Kidney (tissue), 22 donors: Measurements from ENCODE around the gene FASN. TPM values are rescaled to one million over a fixed set of nuclear protein-coding genes. Genes with fewer than 3 reads are reported as not detected.

Experiments used
- DNase-seq, 5 donors: peaks; one replicate each; pipeline ENCODE4 v3.0.0-alpha.2; 2013 to 2020
- FAIRE-seq: peaks from 2 replicates; lab custom pipeline; 2012; peaks lifted over from hg19 to GRCh38; lab: Jason Lieb, UNC
- H3K27ac ChIP-seq, 2 donors: one replicate each; pipeline ENCODE4 v1.7.0; 2013; ENCODE audit warnings: low read depth in 2 of 2, low read length in 2 of 2, inconsistent platforms in 1 of 2
- H3K27me3 ChIP-seq: one replicate; pipeline ENCODE4 v1.7.1; 2013; ENCODE audit warnings: low read length, inconsistent platforms; ENCODE audit not compliant: control insufficient read depth, insufficient read depth
- H3K36me3 ChIP-seq, 3 donors: one replicate each; pipeline versions ENCODE4 v1.7.0 to v1.7.1; 2013; ENCODE audit warnings: low read length in 3 of 3, control low read depth in 1 of 3, inconsistent platforms in 1 of 3; ENCODE audit not compliant: insufficient read depth in 3 of 3, control insufficient read depth in 2 of 3
- H3K4me1 ChIP-seq, 3 donors: one replicate each; pipeline versions ENCODE4 v1.7.0 to v1.7.1; 2013; ENCODE audit warnings: low read length in 3 of 3, inconsistent platforms in 1 of 3, low read depth in 1 of 3; ENCODE audit not compliant: control insufficient read depth in 2 of 3, insufficient read depth in 2 of 3
- H3K4me3 ChIP-seq, 3 donors: one replicate each; pipeline versions ENCODE4 v1.7.0 to v1.8.1; 2013; ENCODE audit warnings: low read length in 3 of 3, control low read depth in 1 of 3, inconsistent platforms in 1 of 3
- H3K9ac ChIP-seq, 3 donors: one replicate each; pipeline versions ENCODE4 v1.7.0 to v1.7.1; 2013; ENCODE audit warnings: low read length in 3 of 3, control low read depth in 1 of 3, inconsistent platforms in 1 of 3
- H3K9me3 ChIP-seq, 3 donors: one replicate each; pipeline versions ENCODE4 v1.7.0 to v1.7.1; 2013; ENCODE audit warnings: low read length in 3 of 3, control low read depth in 1 of 3, inconsistent platforms in 1 of 3; ENCODE audit not compliant: control insufficient read depth in 2 of 3, insufficient read depth in 1 of 3
- intact Hi-C: fragments of 100-400 bp; cut with DNase I; formaldehyde crosslinking; loops from one replicate; pipeline ENCODE4 v1.11.1; 2022
- long read RNA-seq, 10 donors: library from polyadenylated mRNA in 1 of 10; unstranded in 1 of 10; transcript quantifications; one replicate each; pipeline ENCODE4 v2.0.0 and lab custom pipeline, GENCODE V29; 2021 to 2026
- polyA plus RNA-seq: library from polyadenylated mRNA; stranded (reverse); fragments of 350-450 nt; fragmentation: Illumina TruSeq; extraction: RNeasy Lipid Tissue Mini Kit (QIAGEN cat#74804); gene quantifications from one replicate; pipeline ENCODE4 v1.2.3, GENCODE V29; 2014; ENCODE audit warnings: low read depth, low replicate concordance; ENCODE audit not compliant: insufficient read depth
- total RNA-seq: library from RNA; stranded (reverse); fragmentation: NEBNext Ultra II Directional; extraction: Animal tissue kit (Norgen Biotek cat#: 25700); gene quantifications from one replicate; pipeline ENCODE4 v1.2.1, GENCODE V29; 2021
- TF ChIP-seq, protein P1 (sequence below): IDR thresholded peaks from 3 replicates; pipeline ENCODE4 v1.5.1; 2012; ENCODE audit warnings: mild to moderate bottlenecking, moderate library complexity, borderline replicate concordance; ENCODE audit not compliant: insufficient read depth; ENCODE audit errors: extremely low read depth
- donor health status: control.
- donor health status: control.
- donor health status: control.
- donor health status: control.
- donor health status: control.
- donor health status: DM: yes; HTN: yes; CAD: no.
- donor health status: Normal renal cell carcinoma (clear cell type).

Gene FASN
- total RNA-seq (43.3 TPM), polyA plus RNA-seq (13.6 TPM)
- long read RNA-seq, donor 1, full-length matches to known transcripts, result 8 of 8 reads
- long read RNA-seq, donor 1, partial matches to known transcripts, result 0 of 8 reads
- long read RNA-seq, donor 1, other reads (novel, unspliced or antisense), result 0 of 8 reads
- long read RNA-seq, donor 2, partial matches to known transcripts, result 6 of 7 reads
- long read RNA-seq, donor 2, other reads (novel, unspliced or antisense), result 0 of 7 reads
- long read RNA-seq, donor 3, result 0 reads
- long read RNA-seq, donor 4, partial matches to known transcripts, result 11 of 12 reads
- long read RNA-seq, donor 4, other reads (novel, unspliced or antisense), result 0 of 12 reads
- long read RNA-seq, donor 5, result 0 reads
- long read RNA-seq, donor 6, result 0 reads
- long read RNA-seq, donor 7, partial matches to known transcripts, result 6 of 15 reads
- long read RNA-seq, donor 7, other reads (novel, unspliced or antisense), result 6 of 15 reads
- long read RNA-seq, donor 8, partial matches to known transcripts, result 0 of 2 reads
- long read RNA-seq, donor 8, other reads (novel, unspliced or antisense), result 0 of 2 reads
- long read RNA-seq, donor 9, partial matches to known transcripts, result 0 of 3 reads
- long read RNA-seq, donor 9, other reads (novel, unspliced or antisense), result 0 of 3 reads
- long read RNA-seq, donor 10, partial matches to known transcripts, result 0 of 2 reads
- long read RNA-seq, donor 10, other reads (novel, unspliced or antisense), result 0 of 2 reads

DNA sequence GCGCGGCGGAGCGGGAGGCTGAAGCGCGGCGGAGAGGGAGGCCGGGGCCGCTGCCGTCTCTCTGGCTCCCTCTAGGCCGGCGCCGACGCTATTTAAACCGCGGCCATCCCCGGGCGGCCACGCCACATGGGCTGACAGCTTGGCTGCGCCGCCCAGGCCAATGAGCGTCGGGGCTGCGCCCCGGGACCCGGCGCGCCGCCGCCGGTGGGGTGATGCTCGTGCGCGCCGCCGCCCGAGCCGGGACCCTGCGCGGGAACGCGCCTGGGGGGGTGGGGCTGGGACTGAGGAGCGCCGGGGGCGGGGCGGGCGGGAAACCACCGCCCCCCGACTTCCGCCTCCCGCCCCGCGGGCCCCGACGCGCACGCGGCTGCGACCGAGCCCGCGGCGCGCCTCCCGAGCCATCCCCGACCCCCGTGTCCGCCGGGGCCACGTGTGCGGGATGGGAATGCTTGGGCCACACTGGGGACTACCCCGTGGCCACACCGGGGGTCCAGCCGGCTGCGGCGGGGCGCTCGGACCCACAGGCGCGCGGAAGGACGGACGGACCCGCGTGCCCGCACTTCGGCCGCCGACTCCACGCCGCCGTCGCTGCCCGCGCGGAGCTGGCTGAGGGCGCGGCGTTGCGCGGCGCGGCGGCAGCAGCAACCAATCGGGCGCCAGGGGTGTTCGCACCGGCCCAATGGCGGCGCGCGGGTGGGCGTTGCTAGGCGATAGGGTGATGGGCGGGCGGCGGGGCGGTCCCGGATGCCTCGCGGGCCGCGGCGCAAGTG lies at the start of gene FASN:
Gene FASN (minus strand): TSS at position 68 of the 770 bp plus-strand sequence. CDS start 1,791 bp downstream, outside the sequence.
- H3K4me3 ChIP-seq, result peak within 1 kb of the TSS in 2 of 3 donors; percentile 1 to 51
- FAIRE-seq (no peak), DNase-seq (peak; percentile 95 to 98 (median 97))
- no peaks in the 10 kb centered on the region for H3K27me3 ChIP-seq
- H3K36me3 ChIP-seq, result peaks cover 0 to 7% (median 2%) of the 10 kb centered on the region in 3 donors
- intact Hi-C loops, result no loop called here
- no peaks in the 10 kb centered on the region for H3K9me3 ChIP-seq
- H3K9ac ChIP-seq, result peak within 1 kb of the TSS in 1 of 3 donors; percentile 46
- H3K4me1 ChIP-seq, result peaks cover 0 to 31% (median 16%) of the 10 kb centered on the region in 3 donors
- TF ChIP-seq, protein P1, sequence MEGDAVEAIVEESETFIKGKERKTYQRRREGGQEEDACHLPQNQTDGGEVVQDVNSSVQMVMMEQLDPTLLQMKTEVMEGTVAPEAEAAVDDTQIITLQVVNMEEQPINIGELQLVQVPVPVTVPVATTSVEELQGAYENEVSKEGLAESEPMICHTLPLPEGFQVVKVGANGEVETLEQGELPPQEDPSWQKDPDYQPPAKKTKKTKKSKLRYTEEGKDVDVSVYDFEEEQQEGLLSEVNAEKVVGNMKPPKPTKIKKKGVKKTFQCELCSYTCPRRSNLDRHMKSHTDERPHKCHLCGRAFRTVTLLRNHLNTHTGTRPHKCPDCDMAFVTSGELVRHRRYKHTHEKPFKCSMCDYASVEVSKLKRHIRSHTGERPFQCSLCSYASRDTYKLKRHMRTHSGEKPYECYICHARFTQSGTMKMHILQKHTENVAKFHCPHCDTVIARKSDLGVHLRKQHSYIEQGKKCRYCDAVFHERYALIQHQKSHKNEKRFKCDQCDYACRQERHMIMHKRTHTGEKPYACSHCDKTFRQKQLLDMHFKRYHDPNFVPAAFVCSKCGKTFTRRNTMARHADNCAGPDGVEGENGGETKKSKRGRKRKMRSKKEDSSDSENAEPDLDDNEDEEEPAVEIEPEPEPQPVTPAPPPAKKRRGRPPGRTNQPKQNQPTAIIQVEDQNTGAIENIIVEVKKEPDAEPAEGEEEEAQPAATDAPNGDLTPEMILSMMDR, result peak; percentile 45
- peak within 1 kb of the TSS; percentile 90 to 93 for H3K27ac ChIP-seq

DNA sequence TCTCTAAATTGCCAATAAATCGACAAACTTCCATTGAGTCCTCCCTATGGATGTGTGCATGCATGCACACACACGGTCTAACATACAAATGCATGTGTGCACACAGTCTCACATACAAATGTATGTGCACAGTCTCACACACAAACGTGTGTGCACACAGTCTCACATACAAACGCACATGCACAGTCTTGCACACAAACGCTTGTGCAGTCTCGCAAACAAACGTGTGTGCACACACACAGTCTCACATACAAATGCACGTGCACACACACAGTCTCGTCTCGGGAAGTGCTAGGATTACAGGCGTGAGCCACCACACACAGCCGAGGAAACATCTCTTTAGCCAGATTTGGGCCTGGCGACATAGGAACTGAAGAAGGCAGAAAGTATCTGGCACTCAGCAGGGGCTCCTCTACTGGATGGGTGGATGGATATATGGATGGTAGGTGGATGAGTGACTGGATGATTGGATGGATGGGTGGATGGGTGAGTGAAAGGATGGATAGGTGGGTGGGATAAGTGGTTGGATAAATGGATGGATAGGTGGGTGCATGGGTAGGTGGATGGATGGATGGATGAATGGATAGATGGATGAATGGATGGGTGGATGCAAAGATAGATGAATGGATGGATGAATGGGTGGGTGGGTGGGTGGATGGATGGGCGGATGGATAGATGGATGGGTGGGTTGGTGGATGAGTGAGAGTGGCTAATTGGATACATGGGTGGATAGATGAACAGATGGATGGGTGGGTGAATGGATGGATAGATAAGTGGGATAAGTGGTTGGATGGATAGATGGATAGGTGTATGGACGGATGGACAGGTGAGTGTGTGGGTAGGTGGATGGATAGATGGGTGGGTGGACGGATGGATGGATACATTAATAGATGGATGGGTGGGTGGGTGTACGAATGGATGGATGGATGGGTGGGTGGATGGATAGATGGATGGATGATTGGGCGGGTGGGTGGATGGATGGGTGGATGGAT lies 48.9 kb upstream of the FASN start:
- peak in 1 of 5 donors; percentile 7 for DNase-seq
- Histone ChIP-seq H3K36me3 (peaks cover 0 to 2% (median 2%) of the 10 kb centered on the region in 3 donors), H3K4me3 (no peak overlapping the region), H3K27me3 (no peaks in the 10 kb centered on the region), H3K4me1 (no peaks in the 10 kb centered on the region), H3K27ac (no peak overlapping the region), H3K9me3 (no peaks in the 10 kb centered on the region), H3K9ac (no peak overlapping the region)
- TF ChIP-seq, protein P1, result no peak
- intact Hi-C loops, result no loop called here
- no peak for FAIRE-seq

DNA sequence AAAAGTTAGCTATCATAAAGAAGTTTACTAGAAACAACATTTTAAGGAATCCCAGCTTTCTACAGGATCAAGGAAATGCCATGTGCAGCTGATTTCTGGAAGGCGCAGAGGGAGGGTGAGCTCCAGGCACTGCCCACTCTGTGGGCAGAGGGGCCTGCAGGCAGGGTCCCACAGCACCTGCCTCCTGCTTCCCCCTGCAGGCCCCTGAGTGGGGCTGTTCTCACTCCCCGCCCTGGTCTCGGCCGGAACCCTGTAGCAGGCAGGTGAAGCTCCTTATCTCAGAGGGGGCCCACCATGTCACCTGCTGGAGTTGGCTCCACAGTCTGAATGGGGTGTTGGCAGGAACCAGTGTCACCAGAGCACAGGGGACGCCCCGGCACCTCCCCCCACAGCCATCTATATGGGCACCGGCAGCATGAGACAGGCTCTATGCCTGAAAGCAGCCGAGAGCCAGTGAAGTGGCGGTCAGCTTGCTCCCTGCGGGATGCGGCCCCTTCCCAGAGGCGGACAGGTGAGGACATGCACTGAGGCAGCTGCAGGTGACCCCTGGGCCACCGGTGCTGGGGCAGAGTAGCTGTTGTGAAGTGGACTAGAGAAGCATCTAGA lies 47.6 kb upstream of the FASN start:
- H3K9me3 ChIP-seq, result no peaks in the 10 kb centered on the region
- H3K9ac ChIP-seq, result no peak overlapping the region
- TF ChIP-seq, protein P1, result no peak
- peaks cover 0 to 2% (median 2%) of the 10 kb centered on the region in 3 donors for H3K36me3 ChIP-seq
- DNase-seq (peak in 1 of 5 donors; percentile 56), FAIRE-seq (no peak)
- H3K27me3 ChIP-seq, result no peaks in the 10 kb centered on the region
- H3K27ac ChIP-seq, result no peak overlapping the region
- H3K4me1 ChIP-seq, result no peaks in the 10 kb centered on the region
- no peak overlapping the region for H3K4me3 ChIP-seq
- intact Hi-C loops, result no loop called here
